ENCODE results near the gene CDKL5.

The CDKL5 gene

GRCh38 chrX:18638398-18638797 lies 213.0 kb downstream of the CDKL5 start:
- Histone ChIP-seq H3K9me3 (ENCODE audit: insufficient read depth, low read length, severe bottlenecking) (no peaks in the 10 kb centered on the region), H3K27me3 (ENCODE audit: insufficient read depth, low read length, poor library complexity) (no peaks in the 10 kb centered on the region), H3K4me2 (ENCODE audit: insufficient read depth, low read length) (no peak overlapping the region), H3K36me3 (ENCODE audit: insufficient read depth, low read length) (no peaks in the 10 kb centered on the region), H3K27ac (ENCODE audit: low read length) (no peak overlapping the region), H3K9ac (ENCODE audit: low read depth, low read length) (no peak overlapping the region), H4K20me1 (ENCODE audit: insufficient read depth, low read length) (no peaks in the 10 kb centered on the region), H2AFZ (ENCODE audit: low read depth, low read length) (no peak overlapping the region), H3K4me1 (ENCODE audit: insufficient read depth, low read length) (no peaks in the 10 kb centered on the region), H3K4me3 (ENCODE audit: low read depth in 1 of 2, low read length in 2 of 2) (no peak overlapping the region), H3K79me2 (ENCODE audit: insufficient read depth, low read length) (no peaks in the 10 kb centered on the region)
- DNase-seq = no peak
- TF ChIP-seq CTCF (IDR thresholded peaks at IDR 0.05; ENCODE audit: borderline replicate concordance, extremely low read depth, low read length, poor library complexity, severe bottlenecking) (no peak), EZH2 (IDR thresholded peaks at IDR 0.05; ENCODE audit: borderline replicate concordance, low read depth, low read length, severe bottlenecking) (no peak)
- ATAC-seq (ENCODE audit: insufficient read depth, low read depth) = no peak

DNA sequence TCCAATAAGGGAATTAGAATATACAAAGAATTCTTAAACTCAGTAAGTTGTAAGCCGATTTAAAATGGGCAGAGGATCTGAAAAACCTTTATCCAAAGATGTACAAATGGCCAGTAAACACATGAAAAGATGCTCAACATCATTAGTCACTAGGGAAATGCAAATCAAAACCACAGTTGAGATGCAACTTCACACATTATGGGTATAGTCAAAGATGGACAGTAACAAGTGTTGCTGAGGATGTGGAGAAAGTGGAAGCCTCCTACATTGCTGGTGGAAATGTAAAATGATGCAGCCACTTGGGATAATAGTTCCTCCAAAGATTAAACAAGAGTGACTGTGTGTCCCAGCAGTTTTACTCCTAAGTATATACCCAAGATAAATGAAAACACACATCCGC lies 213.9 kb downstream of the CDKL5 start:
- ATAC-seq (ENCODE audit: insufficient read depth, low read depth) = no peak
- H3K27me3 ChIP-seq (ENCODE audit: insufficient read depth, low read length, poor library complexity) = no peaks in the 10 kb centered on the region

DNA sequence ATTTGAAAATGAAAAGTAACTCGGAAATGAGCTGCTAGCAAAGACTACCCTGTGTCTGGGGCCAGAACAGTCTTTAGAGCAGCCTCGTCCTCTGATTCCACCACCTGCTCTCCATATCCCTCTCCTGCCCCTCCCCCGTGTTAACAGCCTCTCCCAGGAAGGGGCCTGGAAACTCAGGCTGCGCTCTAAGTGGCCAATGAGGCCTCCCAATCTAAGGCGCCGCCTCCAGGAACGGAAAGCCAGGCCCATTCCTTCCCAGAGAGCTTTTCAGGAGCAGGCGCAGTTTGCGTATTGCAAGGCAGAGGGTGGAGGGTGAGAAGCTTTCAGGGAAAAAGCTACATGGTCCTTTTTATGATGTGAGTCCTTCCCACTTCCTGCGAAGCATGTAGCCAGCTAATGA lies 215.3 kb downstream of the CDKL5 start:
- Histone ChIP-seq H3K4me2 (ENCODE audit: insufficient read depth, low read length) (no peak overlapping the region), H3K4me1 (ENCODE audit: insufficient read depth, low read length) (no peaks in the 10 kb centered on the region), H3K4me3 (ENCODE audit: low read depth in 1 of 2, low read length in 2 of 2) (no peak overlapping the region), H2AFZ (ENCODE audit: low read depth, low read length) (no peak overlapping the region), H3K9ac (ENCODE audit: low read depth, low read length) (no peak overlapping the region), H3K36me3 (ENCODE audit: insufficient read depth, low read length) (no peaks in the 10 kb centered on the region), H3K27ac (ENCODE audit: low read length) (no peak overlapping the region), H4K20me1 (ENCODE audit: insufficient read depth, low read length) (no peaks in the 10 kb centered on the region), H3K27me3 (ENCODE audit: insufficient read depth, low read length, poor library complexity) (no peaks in the 10 kb centered on the region), H3K79me2 (ENCODE audit: insufficient read depth, low read length) (no peaks in the 10 kb centered on the region), H3K9me3 (ENCODE audit: insufficient read depth, low read length, severe bottlenecking) (no peaks in the 10 kb centered on the region)
- TF ChIP-seq EZH2 (IDR thresholded peaks at IDR 0.05; ENCODE audit: borderline replicate concordance, low read depth, low read length, severe bottlenecking) (no peak), CTCF (IDR thresholded peaks at IDR 0.05; ENCODE audit: borderline replicate concordance, extremely low read depth, low read length, poor library complexity, severe bottlenecking) (no peak)
- ATAC-seq (ENCODE audit: insufficient read depth, low read depth) = no peak
- DNase-seq = no peak

More for the DNA sequence above, 213.9 kb downstream of the CDKL5 start:
- H3K79me2 ChIP-seq (ENCODE audit: insufficient read depth, low read length) = no peaks in the 10 kb centered on the region
- DNase-seq = no peak
- H2AFZ ChIP-seq (ENCODE audit: low read depth, low read length) = no peak overlapping the region
- no peaks in the 10 kb centered on the region for H3K36me3 ChIP-seq (ENCODE audit: insufficient read depth, low read length)
- TF ChIP-seq EZH2 (IDR thresholded peaks at IDR 0.05; ENCODE audit: borderline replicate concordance, low read depth, low read length, severe bottlenecking) = no peak
- TF ChIP-seq CTCF (IDR thresholded peaks at IDR 0.05; ENCODE audit: borderline replicate concordance, extremely low read depth, low read length, poor library complexity, severe bottlenecking) = no peak
- no peaks in the 10 kb centered on the region for H3K4me1 ChIP-seq (ENCODE audit: insufficient read depth, low read length)
- H3K9ac ChIP-seq (ENCODE audit: low read depth, low read length) = no peak overlapping the region
- no peaks in the 10 kb centered on the region for H3K9me3 ChIP-seq (ENCODE audit: insufficient read depth, low read length, severe bottlenecking)
- H4K20me1 ChIP-seq (ENCODE audit: insufficient read depth, low read length) = no peaks in the 10 kb centered on the region
- H3K4me3 ChIP-seq (ENCODE audit: low read depth in 1 of 2, low read length in 2 of 2) = no peak overlapping the region
- no peak overlapping the region for H3K4me2 ChIP-seq (ENCODE audit: insufficient read depth, low read length)
- no peak overlapping the region for H3K27ac ChIP-seq (ENCODE audit: low read length)

GRCh38 chrX:18643243-18643642 lies 217.8 kb downstream of the CDKL5 start:
- no peak overlapping the region for H3K4me2 ChIP-seq (ENCODE audit: insufficient read depth, low read length)
- no peak for ATAC-seq (ENCODE audit: insufficient read depth, low read depth)
- no peaks in the 10 kb centered on the region for H3K4me1 ChIP-seq (ENCODE audit: insufficient read depth, low read length)

More at GRCh38 chrX:18643243-18643642, 217.8 kb downstream of the CDKL5 start:
- Histone ChIP-seq H3K9me3 (ENCODE audit: insufficient read depth, low read length, severe bottlenecking) (no peaks in the 10 kb centered on the region), H3K27ac (ENCODE audit: low read length) (no peak overlapping the region), H3K36me3 (ENCODE audit: insufficient read depth, low read length) (no peaks in the 10 kb centered on the region), H3K27me3 (ENCODE audit: insufficient read depth, low read length, poor library complexity) (no peaks in the 10 kb centered on the region), H3K79me2 (ENCODE audit: insufficient read depth, low read length) (no peaks in the 10 kb centered on the region), H2AFZ (ENCODE audit: low read depth, low read length) (no peak overlapping the region), H4K20me1 (ENCODE audit: insufficient read depth, low read length) (no peaks in the 10 kb centered on the region), H3K4me3 (ENCODE audit: low read depth in 1 of 2, low read length in 2 of 2) (no peak overlapping the region), H3K9ac (ENCODE audit: low read depth, low read length) (no peak overlapping the region)
- no peak for TF ChIP-seq CTCF (IDR thresholded peaks at IDR 0.05; ENCODE audit: borderline replicate concordance, extremely low read depth, low read length, poor library complexity, severe bottlenecking)
- no peak for TF ChIP-seq EZH2 (IDR thresholded peaks at IDR 0.05; ENCODE audit: borderline replicate concordance, low read depth, low read length, severe bottlenecking)
- DNase-seq = no peak
